SK-N-SH treated with all-trans-retinoic acid at 6 μM for 48 hours (cell line): ENCODE measurements around the gene TPPP.

Experiments used
- ATAC-seq: fragments of 200-7000 bp; cut with Tn5 transposase; 3 replicates; pipeline ENCODE4 v1.9.1; 2020; ENCODE audit warnings: mild to moderate bottlenecking, moderate library complexity
- ARNTL ChIP-seq: fragments of 450-650 bp; formaldehyde crosslinking; IDR thresholded peaks from 2 replicates; pipeline ENCODE4 v1.5.0; 2020; ENCODE audit warnings: low read depth, mild to moderate bottlenecking, moderate library complexity, borderline replicate concordance
- CREB5 ChIP-seq: fragments of 250-450 bp; sonication (Bioruptor Pico); IDR thresholded peaks from 2 replicates; pipeline ENCODE4 v1.5.1; 2020; ENCODE audit warnings: low read depth, mild to moderate bottlenecking, moderate library complexity
- CSDC2 ChIP-seq: fragments of 250-450 bp; sonication (Bioruptor Pico); IDR thresholded peaks from 2 replicates; pipeline ENCODE4 v1.5.0; 2020; ENCODE audit warnings: mild to moderate bottlenecking, moderate library complexity
- CSRNP3 ChIP-seq: fragments of 250-450 bp; sonication (Bioruptor Pico); IDR thresholded peaks from 2 replicates; pipeline ENCODE4 v1.5.1; 2021; ENCODE audit warnings: mild to moderate bottlenecking, moderate library complexity
- ESRRG ChIP-seq: fragments of 250-450 bp; sonication (Bioruptor Pico); IDR thresholded peaks from 2 replicates; pipeline ENCODE4 v1.6.1; 2021; ENCODE audit warnings: mild to moderate bottlenecking
- GLIS3 ChIP-seq: fragments of 250-450 bp; sonication (Bioruptor Pico); IDR thresholded peaks from 2 replicates; pipeline ENCODE4 v1.5.0; 2020; ENCODE audit warnings: mild to moderate bottlenecking, moderate library complexity
- OSR1 ChIP-seq: fragments of 250-450 bp; sonication (Bioruptor Pico); IDR thresholded peaks from 2 replicates; pipeline ENCODE4 v1.8.0; 2022; ENCODE audit warnings: moderate library complexity, mild to moderate bottlenecking, inconsistent platforms
- PATZ1 ChIP-seq: fragments of 250-450 bp; sonication (Bioruptor Pico); IDR thresholded peaks from 2 replicates; pipeline ENCODE4 v1.8.0; 2020; ENCODE audit warnings: mild to moderate bottlenecking, moderate library complexity, borderline replicate concordance
- POU6F1 ChIP-seq: fragments of 250-450 bp; sonication (Bioruptor Pico); IDR thresholded peaks from 2 replicates; pipeline ENCODE4 v1.8.0; 2021; ENCODE audit warnings: low read depth, mild to moderate bottlenecking, moderate library complexity, borderline replicate concordance
- PPARA ChIP-seq: fragments of 250-450 bp; sonication (Bioruptor Pico); IDR thresholded peaks from 2 replicates; pipeline ENCODE4 v1.5.0; 2020; ENCODE audit warnings: mild to moderate bottlenecking, borderline replicate concordance
- RARB ChIP-seq: fragments of 250-450 bp; sonication (Bioruptor Pico); IDR thresholded peaks from 2 replicates; pipeline ENCODE4 v1.8.0; 2021; ENCODE audit warnings: mild to moderate bottlenecking, moderate library complexity
- SNAI2 ChIP-seq: fragments of 250-450 bp; sonication (Bioruptor Pico); IDR thresholded peaks from 2 replicates; pipeline ENCODE4 v1.5.0; 2020; ENCODE audit warnings: mild to moderate bottlenecking, moderate library complexity
- TCF4 ChIP-seq: fragments of 250-450 bp; sonication (Bioruptor Pico); IDR thresholded peaks from 2 replicates; pipeline ENCODE4 v1.8.0; 2021; ENCODE audit warnings: mild to moderate bottlenecking, moderate library complexity, borderline replicate concordance
- TSHZ2 ChIP-seq: fragments of 250-450 bp; sonication (Bioruptor Pico); IDR thresholded peaks from 2 replicates; pipeline ENCODE4 v1.5.0; 2020; ENCODE audit warnings: mild to moderate bottlenecking, moderate library complexity
- ZC3H10 ChIP-seq: fragments of 250-450 bp; sonication (Bioruptor Pico); IDR thresholded peaks from 2 replicates; pipeline ENCODE4 v1.5.1; 2021; ENCODE audit warnings: mild to moderate bottlenecking, moderate library complexity
- ZFP3 ChIP-seq: fragments of 250-450 bp; sonication (Bioruptor Pico); IDR thresholded peaks from 2 replicates; pipeline ENCODE4 v1.5.0; 2020; ENCODE audit warnings: mild to moderate bottlenecking, moderate library complexity
- ZFP30 ChIP-seq: fragments of 450-650 bp; formaldehyde crosslinking; IDR thresholded peaks from 2 replicates; pipeline ENCODE4 v1.5.0; 2022; ENCODE audit warnings: mild to moderate bottlenecking, moderate library complexity
- ZNF565 ChIP-seq: fragments of 450-650 bp; formaldehyde crosslinking; conservative IDR thresholded peaks from 2 replicates; pipeline ENCODE4 v1.5.0; 2020; ENCODE audit warnings: low read depth, mild to moderate bottlenecking, moderate library complexity
- ZNF70 ChIP-seq: fragments of 450-650 bp; formaldehyde crosslinking; IDR thresholded peaks from 2 replicates; pipeline ENCODE4 v1.5.0; 2020; ENCODE audit warnings: mild to moderate bottlenecking, moderate library complexity
- ZNF8 ChIP-seq: fragments of 450-650 bp; formaldehyde crosslinking; IDR thresholded peaks from 2 replicates; pipeline ENCODE4 v1.5.0; 2020; ENCODE audit warnings: mild to moderate bottlenecking, moderate library complexity

The TPPP gene

GRCh38 chr5:617896-618295, 75.3 kb downstream of the TPPP start (continued):
- no peak for TF ChIP-seq TSHZ2 (CRISPR knock-in tag)

GRCh38 chr5:616484-617039, 76.6 kb downstream of the TPPP start:
- no peak for ATAC-seq
- TF ChIP-seq TCF4 (CRISPR knock-in tag), result no peak
- TF ChIP-seq ZNF8, result no peak
- TF ChIP-seq GLIS3 (CRISPR knock-in tag), result no peak
- TF ChIP-seq ZFP30, result no peak
- no peak for TF ChIP-seq PATZ1 (CRISPR knock-in tag)
- TF ChIP-seq CSDC2 (CRISPR knock-in tag), result no peak
- TF ChIP-seq PPARA (CRISPR knock-in tag), result no peak
- no peak for TF ChIP-seq ZNF565 (CRISPR knock-in tag)
- TF ChIP-seq POU6F1 (CRISPR knock-in tag), result no peak
- no peak for TF ChIP-seq ZC3H10
- no peak for TF ChIP-seq ZNF70 (CRISPR knock-in tag)
- no peak for TF ChIP-seq CREB5 (CRISPR knock-in tag)
- TF ChIP-seq SNAI2 (CRISPR knock-in tag), result no peak
- no peak for TF ChIP-seq ZFP3 (CRISPR knock-in tag)
- TF ChIP-seq CSRNP3, result no peak
- TF ChIP-seq ESRRG (CRISPR knock-in tag), result no peak
- TF ChIP-seq, all 23 proteins: peak for 0

GRCh38 chr5:612498-613424, 80.4 kb downstream of the TPPP start:
- ATAC-seq, result peak; percentile 39
- TF ChIP-seq PATZ1 (CRISPR knock-in tag) (no peak), ZFP3 (CRISPR knock-in tag) (no peak), TCF4 (CRISPR knock-in tag) (no peak), CSRNP3 (no peak), ZNF70 (CRISPR knock-in tag) (no peak), ARNTL (CRISPR knock-in tag) (no peak), PPARA (CRISPR knock-in tag) (no peak), ESRRG (CRISPR knock-in tag) (no peak), TSHZ2 (CRISPR knock-in tag) (no peak), RARB (CRISPR knock-in tag) (no peak), OSR1 (no peak), GLIS3 (CRISPR knock-in tag) (no peak)
